Measurements from ENCODE around the gene WDR64. TPM values are rescaled to one million over a fixed set of nuclear protein-coding genes. Genes with fewer than 3 reads are reported as not detected.

The WDR64 gene
- polyA plus RNA-seq, 1 donor (not counting 4 experiments of a cell fraction or from before 2014, with no cell fraction given): not detected

GRCh38 chr1:241844593-241844992 lies 192.5 kb downstream of the WDR64 start:
- Histone ChIP-seq H4K20me1 (ENCODE audit: control insufficient read depth, extremely low read depth, insufficient read depth, low read length) (no peaks in the 10 kb centered on the region), H3K27me3 (ENCODE audit: control insufficient read depth, extremely low read depth, insufficient read depth, low read length) (no peaks in the 10 kb centered on the region), H3K27ac (ENCODE audit: control insufficient read depth, insufficient read depth, low read length) (no peak overlapping the region), H3K4me3 (ENCODE audit: control insufficient read depth in 2 of 3, extremely low read depth in 1 of 3, insufficient read depth in 2 of 3, low read depth in 1 of 3, low read length in 3 of 3) (no peak overlapping the region), H2AFZ (ENCODE audit: control insufficient read depth, low read length) (no peak overlapping the region), H3K4me2 (ENCODE audit: control insufficient read depth, extremely low read depth, insufficient read depth, low read depth, low read length) (no peak overlapping the region), H3K36me3 (ENCODE audit: control insufficient read depth in 2 of 2, extremely low read depth in 1 of 2, insufficient read depth in 2 of 2, low read length in 2 of 2) (no peaks in the 10 kb centered on the region), H3K9ac (ENCODE audit: control insufficient read depth, extremely low read depth, insufficient read depth, low read length) (no peak overlapping the region), H3K4me1 (ENCODE audit: control insufficient read depth, extremely low read depth, insufficient read depth, low read length) (peaks cover 25% of the 10 kb centered on the region), H3K9me3 (ENCODE audit: control insufficient read depth, low read depth, low read length) (no peaks in the 10 kb centered on the region), H3K79me2 (ENCODE audit: control insufficient read depth, insufficient read depth, low read length) (peaks cover 16% of the 10 kb centered on the region), H3K9me1 (ENCODE audit: control insufficient read depth, extremely low read depth, insufficient read depth, low read length) (no peaks in the 10 kb centered on the region)
- dilution Hi-C loops (cut with MboI; ENCODE audit: extremely low pct_ligation_motif_present, low sequenced_read_pairs): loop anchor here (25.0 kb wide), 1 partner anchor 232 kb away; no protein-coding TSS in a partner anchor
- DNase-seq (ENCODE audit: low read depth, low spot score) (no peak), FAIRE-seq (no peak)
- no peak for TF ChIP-seq EZH2 (IDR thresholded peaks at IDR 0.05; ENCODE audit: low read length)
- TF ChIP-seq, protein P1, sequence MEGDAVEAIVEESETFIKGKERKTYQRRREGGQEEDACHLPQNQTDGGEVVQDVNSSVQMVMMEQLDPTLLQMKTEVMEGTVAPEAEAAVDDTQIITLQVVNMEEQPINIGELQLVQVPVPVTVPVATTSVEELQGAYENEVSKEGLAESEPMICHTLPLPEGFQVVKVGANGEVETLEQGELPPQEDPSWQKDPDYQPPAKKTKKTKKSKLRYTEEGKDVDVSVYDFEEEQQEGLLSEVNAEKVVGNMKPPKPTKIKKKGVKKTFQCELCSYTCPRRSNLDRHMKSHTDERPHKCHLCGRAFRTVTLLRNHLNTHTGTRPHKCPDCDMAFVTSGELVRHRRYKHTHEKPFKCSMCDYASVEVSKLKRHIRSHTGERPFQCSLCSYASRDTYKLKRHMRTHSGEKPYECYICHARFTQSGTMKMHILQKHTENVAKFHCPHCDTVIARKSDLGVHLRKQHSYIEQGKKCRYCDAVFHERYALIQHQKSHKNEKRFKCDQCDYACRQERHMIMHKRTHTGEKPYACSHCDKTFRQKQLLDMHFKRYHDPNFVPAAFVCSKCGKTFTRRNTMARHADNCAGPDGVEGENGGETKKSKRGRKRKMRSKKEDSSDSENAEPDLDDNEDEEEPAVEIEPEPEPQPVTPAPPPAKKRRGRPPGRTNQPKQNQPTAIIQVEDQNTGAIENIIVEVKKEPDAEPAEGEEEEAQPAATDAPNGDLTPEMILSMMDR (optimal IDR thresholded peaks at IDR 0.05 in 1 of 3, IDR thresholded peaks at IDR 0.05 in 1 of 3, conservative IDR thresholded peaks at IDR 0.05 in 1 of 3; ENCODE audit: extremely low read depth in 1 of 3, insufficient read depth in 2 of 3, low read length in 3 of 3): no peak

DNA sequence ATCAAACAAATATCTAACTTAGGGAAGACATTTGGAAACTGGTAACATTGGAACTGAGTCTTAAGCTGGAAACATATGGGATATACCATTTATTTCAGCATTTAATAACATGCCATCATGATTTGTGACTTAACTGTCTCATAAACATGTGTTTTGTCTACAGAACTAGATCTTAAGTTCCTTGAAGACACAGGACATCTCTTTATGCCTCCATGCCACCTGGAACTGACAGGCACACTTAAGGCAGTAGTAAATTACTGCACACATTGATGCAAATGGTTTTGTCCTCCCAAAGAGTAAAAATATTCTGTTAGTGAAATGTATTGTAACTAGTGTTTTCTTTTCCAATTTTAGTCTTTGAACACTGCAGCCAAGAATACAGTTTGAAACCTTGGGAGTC lies 194.3 kb downstream of the WDR64 start:
- peaks cover 17% of the 10 kb centered on the region for H3K79me2 ChIP-seq (ENCODE audit: control insufficient read depth, insufficient read depth, low read length)
- dilution Hi-C loops (cut with MboI; ENCODE audit: extremely low pct_ligation_motif_present, low sequenced_read_pairs): loop anchor here (25.0 kb wide), 1 partner anchor 234 kb away; no protein-coding TSS in a partner anchor
- H3K27me3 ChIP-seq (ENCODE audit: control insufficient read depth, extremely low read depth, insufficient read depth, low read length): no peaks in the 10 kb centered on the region
- H3K9ac ChIP-seq (ENCODE audit: control insufficient read depth, extremely low read depth, insufficient read depth, low read length): no peak overlapping the region
- H2AFZ ChIP-seq (ENCODE audit: control insufficient read depth, low read length): no peak overlapping the region
- no peak overlapping the region for H3K4me3 ChIP-seq (ENCODE audit: control insufficient read depth in 2 of 3, extremely low read depth in 1 of 3, insufficient read depth in 2 of 3, low read depth in 1 of 3, low read length in 3 of 3)
- H3K9me3 ChIP-seq (ENCODE audit: control insufficient read depth, low read depth, low read length): no peaks in the 10 kb centered on the region
- peaks cover 27% of the 10 kb centered on the region for H3K4me1 ChIP-seq (ENCODE audit: control insufficient read depth, extremely low read depth, insufficient read depth, low read length)
- TF ChIP-seq EZH2 (IDR thresholded peaks at IDR 0.05; ENCODE audit: low read length): no peak
- TF ChIP-seq, protein P1 (optimal IDR thresholded peaks at IDR 0.05 in 1 of 3, IDR thresholded peaks at IDR 0.05 in 1 of 3, conservative IDR thresholded peaks at IDR 0.05 in 1 of 3; ENCODE audit: extremely low read depth in 1 of 3, insufficient read depth in 2 of 3, low read length in 3 of 3): no peak
- DNase-seq (ENCODE audit: low read depth, low spot score) (no peak), FAIRE-seq (no peak)
- no peak overlapping the region for H3K27ac ChIP-seq (ENCODE audit: control insufficient read depth, insufficient read depth, low read length)
- H3K36me3 ChIP-seq (ENCODE audit: control insufficient read depth in 2 of 2, extremely low read depth in 1 of 2, insufficient read depth in 2 of 2, low read length in 2 of 2): no peaks in the 10 kb centered on the region
- H3K4me2 ChIP-seq (ENCODE audit: control insufficient read depth, extremely low read depth, insufficient read depth, low read depth, low read length): no peak overlapping the region
- H3K9me1 ChIP-seq (ENCODE audit: control insufficient read depth, extremely low read depth, insufficient read depth, low read length): no peaks in the 10 kb centered on the region
- no peaks in the 10 kb centered on the region for H4K20me1 ChIP-seq (ENCODE audit: control insufficient read depth, extremely low read depth, insufficient read depth, low read length)
